Sigmoid colon (tissue), 4 donors: ENCODE results near the gene WDFY4.

Source experiments
- EP300 ChIP-seq, 4 donors: sonication (generic); formaldehyde crosslinking; IDR thresholded peaks; one replicate each; pipeline ENCODE4 v1.6.1; 2017; ENCODE audit warnings: antibody characterized with exemption in 4 of 4
- POLR2A ChIP-seq, 2 donors: fragments of 450-650 bp; IDR thresholded peaks; one replicate each; pipeline ENCODE4 v1.6.1; 2016; ENCODE audit warnings: antibody characterized with exemption in 2 of 2, mild to moderate bottlenecking in 2 of 2, moderate library complexity in 2 of 2
- POLR2AphosphoS5 ChIP-seq, 4 donors: sonication (generic); formaldehyde crosslinking; IDR thresholded peaks; one replicate each; pipeline ENCODE4 v1.6.1; 2017; ENCODE audit warnings: antibody characterized with exemption in 4 of 4
- TF ChIP-seq, protein P1 (sequence below), 4 experiments: fragments of 450-650 bp in 3 of 4; fragments of 200-600 bp in 1 of 4; IDR thresholded peaks; one replicate each; pipeline ENCODE4 v1.5.1; 2016 to 2019; ENCODE audit warnings: antibody characterized with exemption in 4 of 4, mild to moderate bottlenecking in 3 of 4, moderate library complexity in 2 of 4

DNA sequence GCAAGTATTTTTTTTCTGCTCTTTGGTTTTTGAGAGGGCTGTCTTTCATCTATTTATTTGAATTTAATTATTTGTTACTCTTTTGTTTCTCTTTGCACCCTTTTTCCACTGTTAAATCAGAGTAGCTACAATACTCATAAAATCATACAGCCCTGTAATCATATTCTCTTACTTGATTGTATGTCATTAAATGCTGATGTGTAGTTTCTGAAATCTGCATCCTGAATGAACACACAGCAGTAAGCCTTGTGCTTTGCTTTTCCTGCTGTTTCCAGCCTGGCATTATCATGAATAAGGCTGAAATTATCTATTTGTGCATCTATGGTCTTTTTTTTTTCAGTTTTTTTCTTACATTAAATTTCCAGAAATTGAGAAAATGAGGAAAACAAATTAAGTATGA lies 250.9 kb downstream of the WDFY4 start:
- TF ChIP-seq, protein P1, sequence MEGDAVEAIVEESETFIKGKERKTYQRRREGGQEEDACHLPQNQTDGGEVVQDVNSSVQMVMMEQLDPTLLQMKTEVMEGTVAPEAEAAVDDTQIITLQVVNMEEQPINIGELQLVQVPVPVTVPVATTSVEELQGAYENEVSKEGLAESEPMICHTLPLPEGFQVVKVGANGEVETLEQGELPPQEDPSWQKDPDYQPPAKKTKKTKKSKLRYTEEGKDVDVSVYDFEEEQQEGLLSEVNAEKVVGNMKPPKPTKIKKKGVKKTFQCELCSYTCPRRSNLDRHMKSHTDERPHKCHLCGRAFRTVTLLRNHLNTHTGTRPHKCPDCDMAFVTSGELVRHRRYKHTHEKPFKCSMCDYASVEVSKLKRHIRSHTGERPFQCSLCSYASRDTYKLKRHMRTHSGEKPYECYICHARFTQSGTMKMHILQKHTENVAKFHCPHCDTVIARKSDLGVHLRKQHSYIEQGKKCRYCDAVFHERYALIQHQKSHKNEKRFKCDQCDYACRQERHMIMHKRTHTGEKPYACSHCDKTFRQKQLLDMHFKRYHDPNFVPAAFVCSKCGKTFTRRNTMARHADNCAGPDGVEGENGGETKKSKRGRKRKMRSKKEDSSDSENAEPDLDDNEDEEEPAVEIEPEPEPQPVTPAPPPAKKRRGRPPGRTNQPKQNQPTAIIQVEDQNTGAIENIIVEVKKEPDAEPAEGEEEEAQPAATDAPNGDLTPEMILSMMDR (IDR thresholded peaks at IDR 0.05): no peak
- TF ChIP-seq POLR2AphosphoS5 (IDR thresholded peaks at IDR 0.05) (no peak), EP300 (IDR thresholded peaks at IDR 0.05) (no peak), POLR2A (IDR thresholded peaks at IDR 0.05) (no peak)
